ENCODE results near the gene GREM1. TPM values are rescaled to one million over a fixed set of nuclear protein-coding genes. Genes with fewer than 3 reads are reported as not detected.

GREM1 gene
- total RNA-seq, 1 experiment from 2014 or later = 0.66 TPM

GRCh38 chr15:32709295-32710033, 8.3 kb upstream of the GREM1 start:
- DNase-seq (ENCODE audit: low read depth, low spot score) (no peak), ATAC-seq (no peak)
- Histone ChIP-seq H3K9me2 (ENCODE audit: insufficient read depth) (no peaks in the 10 kb centered on the region), H3K27me3 (ENCODE audit: insufficient read depth, low read length) (no peaks in the 10 kb centered on the region), H3K4me2 (ENCODE audit: low read length) (no peak overlapping the region), H3K4me3 (replicated peaks in 1 of 2; ENCODE audit: low read depth in 1 of 2, low read length in 2 of 2) (no peak overlapping the region), H3K9ac (ENCODE audit: low read length) (no peak overlapping the region), H4K20me1 (ENCODE audit: insufficient read depth) (no peaks in the 10 kb centered on the region), H2AFZ (ENCODE audit: low read depth, low read length, poor library complexity, severe bottlenecking) (no peak overlapping the region), H3K27ac (ENCODE audit: low read depth, low read length) (no peak overlapping the region), H3K4me1 (ENCODE audit: control insufficient read depth in 1 of 2, insufficient read depth in 2 of 2, low read length in 2 of 2) (peaks cover 0 to 8% of the 10 kb centered on the region in 2 experiments; a peak in 3 of 4 replicates), H3K36me3 (ENCODE audit: control insufficient read depth in 1 of 2, insufficient read depth in 2 of 2, low read length in 2 of 2) (no peaks in the 10 kb centered on the region), H3K9me3 (ENCODE audit: control insufficient read depth in 1 of 2, insufficient read depth in 1 of 2, low read depth in 1 of 2, low read length in 2 of 2) (no peaks in the 10 kb centered on the region), H3K79me2 (ENCODE audit: insufficient read depth, low read length) (no peaks in the 10 kb centered on the region)
- CTCF ChIA-PET = no interaction called here
- intact Hi-C loops (cut with micrococcal nuclease) = no loop called here
- TF ChIP-seq CBX3 (IDR thresholded peaks at IDR 0.05; ENCODE audit: low read depth) = no peak
- no peak for TF ChIP-seq ATF3 (IDR thresholded peaks at IDR 0.05)
- TF ChIP-seq SP1 (IDR thresholded peaks at IDR 0.05; ENCODE audit: low read depth) = no peak
- no peak for TF ChIP-seq EGR1 (IDR thresholded peaks at IDR 0.05; ENCODE audit: low read depth)
- TF ChIP-seq TCF7L2 (IDR thresholded peaks at IDR 0.05; ENCODE audit: borderline replicate concordance, extremely low read depth, insufficient read depth, insufficient read length) = no peak
- no peak for TF ChIP-seq EZH2 (IDR thresholded peaks at IDR 0.05)
- TF ChIP-seq POLR2AphosphoS5 (IDR thresholded peaks at IDR 0.05; ENCODE audit: low read depth, low read length) = no peak
- TF ChIP-seq, protein P1, sequence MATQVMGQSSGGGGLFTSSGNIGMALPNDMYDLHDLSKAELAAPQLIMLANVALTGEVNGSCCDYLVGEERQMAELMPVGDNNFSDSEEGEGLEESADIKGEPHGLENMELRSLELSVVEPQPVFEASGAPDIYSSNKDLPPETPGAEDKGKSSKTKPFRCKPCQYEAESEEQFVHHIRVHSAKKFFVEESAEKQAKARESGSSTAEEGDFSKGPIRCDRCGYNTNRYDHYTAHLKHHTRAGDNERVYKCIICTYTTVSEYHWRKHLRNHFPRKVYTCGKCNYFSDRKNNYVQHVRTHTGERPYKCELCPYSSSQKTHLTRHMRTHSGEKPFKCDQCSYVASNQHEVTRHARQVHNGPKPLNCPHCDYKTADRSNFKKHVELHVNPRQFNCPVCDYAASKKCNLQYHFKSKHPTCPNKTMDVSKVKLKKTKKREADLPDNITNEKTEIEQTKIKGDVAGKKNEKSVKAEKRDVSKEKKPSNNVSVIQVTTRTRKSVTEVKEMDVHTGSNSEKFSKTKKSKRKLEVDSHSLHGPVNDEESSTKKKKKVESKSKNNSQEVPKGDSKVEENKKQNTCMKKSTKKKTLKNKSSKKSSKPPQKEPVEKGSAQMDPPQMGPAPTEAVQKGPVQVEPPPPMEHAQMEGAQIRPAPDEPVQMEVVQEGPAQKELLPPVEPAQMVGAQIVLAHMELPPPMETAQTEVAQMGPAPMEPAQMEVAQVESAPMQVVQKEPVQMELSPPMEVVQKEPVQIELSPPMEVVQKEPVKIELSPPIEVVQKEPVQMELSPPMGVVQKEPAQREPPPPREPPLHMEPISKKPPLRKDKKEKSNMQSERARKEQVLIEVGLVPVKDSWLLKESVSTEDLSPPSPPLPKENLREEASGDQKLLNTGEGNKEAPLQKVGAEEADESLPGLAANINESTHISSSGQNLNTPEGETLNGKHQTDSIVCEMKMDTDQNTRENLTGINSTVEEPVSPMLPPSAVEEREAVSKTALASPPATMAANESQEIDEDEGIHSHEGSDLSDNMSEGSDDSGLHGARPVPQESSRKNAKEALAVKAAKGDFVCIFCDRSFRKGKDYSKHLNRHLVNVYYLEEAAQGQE (IDR thresholded peaks at IDR 0.05; ENCODE audit: low read depth) = no peak
- TF ChIP-seq, protein P2, sequence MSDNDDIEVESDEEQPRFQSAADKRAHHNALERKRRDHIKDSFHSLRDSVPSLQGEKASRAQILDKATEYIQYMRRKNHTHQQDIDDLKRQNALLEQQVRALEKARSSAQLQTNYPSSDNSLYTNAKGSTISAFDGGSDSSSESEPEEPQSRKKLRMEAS (IDR thresholded peaks at IDR 0.05) = no peak
- no peak for TF ChIP-seq RAD21 (IDR thresholded peaks at IDR 0.05; ENCODE audit: low read depth)
- no peak for TF ChIP-seq SRF (IDR thresholded peaks at IDR 0.05; ENCODE audit: low read depth)
- TF ChIP-seq JUND (IDR thresholded peaks at IDR 0.05) = no peak
- no peak for TF ChIP-seq POLR2A (IDR thresholded peaks at IDR 0.05; ENCODE audit: borderline replicate concordance, extremely low read depth, insufficient read depth, insufficient read length)
- no TSS peak for BruUV-seq (replicated peaks)
- POLR2A ChIA-PET = no interaction called here
- RAD21 ChIA-PET (ENCODE audit: low non-redundant PET in 1 of 2, low total read pairs in 2 of 2, uncharacterized antibody in 2 of 2, unreplicated experiment in 2 of 2) = no interaction called here

Data from HCT116 (cell line).